ENCODE data around the gene LRRC72.
"Not testable (repeated sequence)": the region's sequence is repeated elsewhere in the genome, so short reads cannot be mapped to it uniquely, and the experiment has no call there.

LRRC72 gene

DNA sequence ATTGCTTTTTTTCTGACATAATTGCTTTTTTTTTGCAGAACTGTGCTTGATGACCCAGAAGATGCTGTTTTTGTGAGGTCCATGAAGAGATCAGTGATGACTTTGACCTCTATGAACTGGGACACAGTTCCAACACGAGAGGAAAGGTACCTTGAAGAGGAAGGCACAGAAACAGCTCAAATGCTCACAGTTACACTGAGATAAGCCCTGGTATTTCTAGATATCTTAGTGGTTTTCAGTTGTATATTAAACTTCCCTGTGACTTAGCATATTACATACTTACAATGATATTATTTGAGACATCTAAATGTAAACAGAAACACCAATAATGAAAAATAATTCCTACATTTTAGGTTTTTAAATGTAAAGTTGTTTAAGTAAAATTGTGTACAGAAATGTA lies 54.7 kb downstream of the LRRC72 start:
- no peak for DNase-seq (ENCODE audit: low spot score)

DNA sequence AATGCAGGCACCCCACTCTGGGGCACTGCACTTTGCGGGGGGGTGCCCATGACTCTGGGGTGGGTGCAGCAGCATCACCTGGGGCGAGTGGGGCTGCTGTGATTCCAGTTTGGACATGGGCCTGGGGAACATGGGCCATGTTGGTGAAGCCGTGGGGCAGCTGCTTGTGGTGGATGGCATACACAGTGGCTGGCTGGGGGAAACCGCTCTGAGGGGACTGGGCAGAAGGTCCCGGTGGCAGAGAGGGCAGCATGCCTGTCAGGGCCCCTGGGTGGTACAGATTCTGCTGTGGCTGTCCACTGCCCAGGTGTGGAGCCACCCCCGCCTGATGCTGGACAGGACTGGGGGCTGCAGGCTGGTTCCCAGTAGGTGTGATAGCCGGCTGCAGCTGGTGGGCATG lies 57.2 kb downstream of the LRRC72 start:
- no peak for DNase-seq (ENCODE audit: low spot score)

DNA sequence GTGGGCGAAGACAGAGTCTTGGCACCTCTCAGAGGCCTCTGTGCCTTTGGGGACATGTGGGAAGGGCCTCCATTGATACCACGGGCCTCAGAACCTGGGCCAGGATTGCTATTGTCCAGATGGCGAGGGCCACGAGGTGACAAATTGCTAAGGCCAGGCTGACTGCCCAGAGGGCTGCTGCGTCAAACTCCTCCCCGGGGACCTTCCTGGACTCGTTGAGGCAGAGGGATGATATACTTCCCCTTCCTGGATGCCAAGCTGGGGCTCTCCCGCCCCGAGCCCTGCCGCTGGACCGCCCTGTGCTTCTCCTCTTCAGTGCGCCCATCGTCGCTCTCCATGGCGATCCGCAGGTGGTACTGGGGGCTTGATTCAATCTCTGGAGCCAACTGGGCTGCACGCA lies 58.9 kb downstream of the LRRC72 start:
- no peak for DNase-seq (ENCODE audit: low spot score)

DNA sequence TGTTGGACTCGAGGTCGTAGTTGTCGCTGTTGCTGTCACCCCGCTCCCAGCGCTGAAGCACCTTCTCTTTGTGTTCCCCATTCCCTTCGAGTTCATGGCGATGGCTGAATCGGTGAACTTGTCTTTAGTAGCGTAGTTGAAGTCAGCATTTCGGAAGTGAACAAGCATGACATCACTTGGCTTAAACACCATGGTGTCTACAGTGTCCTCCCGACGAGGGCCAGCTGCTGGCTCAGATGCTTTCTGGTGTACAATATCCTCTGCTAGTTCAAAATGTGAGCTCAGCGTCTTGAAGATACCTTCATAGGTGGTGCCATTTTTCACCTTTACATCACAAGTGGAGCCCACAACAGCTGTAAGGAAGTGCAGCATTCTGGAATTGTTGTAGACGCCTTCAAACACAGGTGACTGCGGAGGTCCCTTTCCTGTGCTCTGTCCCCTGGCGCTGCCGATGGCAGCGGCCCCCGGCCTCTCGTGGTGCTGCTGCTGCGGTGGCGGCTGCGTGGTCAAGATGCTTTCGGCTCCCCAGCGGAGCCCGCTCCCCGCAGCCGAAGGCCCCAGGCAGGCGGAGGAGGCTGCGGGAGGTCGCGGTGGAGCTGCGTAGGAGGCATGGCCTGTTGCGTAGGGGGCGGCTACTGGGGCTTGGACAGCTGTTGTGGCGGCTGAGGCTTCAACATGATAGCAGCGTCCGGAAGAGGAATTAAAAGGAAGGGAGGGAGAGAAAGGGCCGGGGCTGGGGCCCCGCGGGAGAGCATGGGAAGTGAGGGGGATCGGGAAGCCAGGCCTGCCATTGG lies 59.7 kb downstream of the LRRC72 start:
- no peak for DNase-seq (ENCODE audit: low spot score)

DNA sequence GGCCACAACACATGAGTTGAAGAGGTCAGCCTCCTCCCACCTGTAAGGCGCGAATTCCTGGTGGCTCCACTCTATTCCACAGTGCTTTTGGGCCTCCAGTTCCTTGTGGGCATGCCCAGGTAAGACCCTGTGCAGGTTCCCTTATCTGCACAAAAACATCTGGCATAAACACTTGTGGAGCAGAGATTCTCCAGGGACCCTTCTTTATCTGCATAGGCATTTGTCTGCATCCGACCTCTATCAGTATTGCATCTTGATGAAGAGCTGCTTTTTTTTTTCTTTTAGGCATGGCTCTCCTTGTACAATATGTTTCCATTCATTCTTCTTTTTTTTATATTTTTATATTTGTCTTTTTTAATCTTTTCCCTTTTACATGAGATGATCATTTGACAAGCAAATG lies 60.5 kb downstream of the LRRC72 start:
- DNase-seq (ENCODE audit: low spot score): no peak

DNA sequence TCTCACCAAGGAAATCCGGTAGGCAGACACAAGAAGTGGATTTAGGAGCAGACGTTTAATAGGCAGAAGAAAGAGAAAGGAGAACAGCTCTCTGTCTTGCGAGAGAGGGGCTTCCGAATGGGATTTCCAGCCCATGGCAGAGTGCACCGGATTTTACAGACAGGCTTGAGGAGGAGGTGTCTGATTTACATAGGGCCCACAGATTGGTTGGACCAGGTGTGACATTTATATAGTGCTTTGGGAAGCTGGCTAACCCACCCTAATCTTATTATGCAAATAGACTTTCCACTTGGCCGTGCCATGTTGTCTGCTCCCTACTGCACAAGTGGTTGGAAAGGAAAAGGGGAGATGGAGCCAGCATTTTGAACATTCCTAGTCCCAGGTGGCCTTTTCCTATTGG lies 61.2 kb downstream of the LRRC72 start:
- no peak for DNase-seq (ENCODE audit: low spot score)

DNA sequence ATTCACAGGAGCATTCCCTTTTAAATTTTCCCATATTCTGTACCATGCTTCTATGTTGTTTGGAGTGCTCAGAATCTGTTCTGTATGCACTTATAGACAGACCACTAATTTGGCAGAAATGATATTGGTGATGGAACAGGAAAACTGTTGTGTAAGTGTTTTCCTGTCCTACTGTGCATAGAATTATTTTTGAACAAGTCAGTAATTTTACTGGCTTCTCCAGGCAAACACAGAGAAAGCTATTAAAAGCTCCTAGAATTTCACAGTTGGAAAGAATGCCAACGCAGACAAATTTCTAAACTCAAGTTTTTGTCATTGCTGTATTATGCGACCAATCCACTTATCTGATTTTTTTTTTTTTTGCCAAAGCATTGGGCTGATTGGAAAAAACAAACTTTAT lies 63.3 kb downstream of the LRRC72 start:
- DNase-seq (ENCODE audit: low spot score): no peak

DNA sequence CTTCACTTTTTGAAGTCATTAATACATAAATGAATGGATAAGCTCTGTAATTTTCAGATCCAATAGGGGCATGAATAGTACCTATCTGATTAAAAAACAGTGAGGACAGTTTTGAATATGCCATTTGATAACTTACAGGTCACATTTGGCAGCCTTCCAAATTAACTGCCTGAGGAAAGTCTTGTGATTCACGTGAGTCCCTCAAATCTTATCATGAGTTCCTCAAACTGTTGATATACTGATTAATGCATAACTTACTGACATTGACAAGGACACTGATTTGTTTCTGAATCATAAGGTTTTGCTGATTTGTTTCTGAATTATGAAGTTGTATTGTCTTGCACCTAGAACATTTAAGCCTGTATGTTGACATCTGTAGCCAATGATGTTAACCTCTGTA lies 63.8 kb downstream of the LRRC72 start:
- peak; percentile 12 for DNase-seq (ENCODE audit: low spot score)

DNA sequence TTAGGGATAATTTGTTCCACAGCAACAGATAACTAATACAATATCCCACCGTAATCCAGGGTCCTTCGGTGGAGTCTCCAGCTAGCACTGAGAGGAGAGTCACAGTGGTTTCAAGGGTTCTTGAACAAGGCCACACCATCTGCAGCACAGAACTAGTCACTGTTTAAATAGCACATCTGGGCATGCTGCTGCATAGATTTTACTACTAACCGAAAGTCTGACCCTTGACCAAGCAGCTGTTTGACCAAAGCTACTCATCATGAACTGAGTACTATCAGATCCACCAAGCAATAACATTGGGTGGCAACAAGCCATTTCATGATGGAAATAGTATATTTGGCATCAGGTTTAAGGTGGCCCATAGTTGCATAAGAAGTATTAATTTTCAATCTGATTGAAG lies 65.8 kb downstream of the LRRC72 start:
- DNase-seq (ENCODE audit: low spot score): no peak

DNA sequence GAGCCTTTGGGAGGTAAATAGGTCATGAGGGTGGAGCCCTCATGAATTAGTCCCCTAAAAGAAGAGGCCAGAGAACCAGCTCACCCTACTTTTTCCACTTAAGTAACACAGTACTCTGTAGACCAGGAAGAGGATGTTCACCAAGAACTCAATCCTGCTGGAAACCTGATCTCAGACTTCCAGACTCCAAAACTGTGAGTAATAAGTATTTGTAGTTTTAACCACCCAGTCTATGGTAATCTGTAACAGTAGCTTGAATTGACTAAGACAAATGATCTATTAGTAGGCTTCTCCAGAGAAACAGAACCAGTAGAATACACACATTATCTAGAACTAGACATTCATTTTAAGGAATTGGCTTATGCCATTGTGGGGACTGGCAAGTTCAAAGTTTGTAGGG lies 67.4 kb downstream of the LRRC72 start:
- peak; percentile 74 for DNase-seq (ENCODE audit: low spot score)

DNA sequence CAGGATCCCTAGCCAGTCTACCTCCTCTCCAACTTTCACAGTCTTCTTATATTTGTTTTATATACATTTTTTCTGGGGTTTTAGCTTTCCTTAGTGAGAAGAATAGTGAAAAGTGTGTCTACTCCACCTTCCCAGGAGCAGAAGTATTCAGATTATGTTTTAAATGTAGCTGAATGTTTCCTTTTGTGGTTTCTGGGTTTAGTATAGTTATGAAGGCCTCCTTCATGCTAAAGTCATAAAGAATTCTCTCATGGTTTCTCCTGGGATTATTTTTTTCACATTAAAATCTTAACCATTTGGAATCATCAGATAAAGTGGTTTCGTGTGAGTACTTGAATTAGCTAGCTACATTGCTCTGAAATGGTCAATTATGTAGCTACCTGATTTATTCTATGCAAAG lies 68.1 kb downstream of the LRRC72 start:
- DNase-seq (ENCODE audit: low spot score): no peak

DNA sequence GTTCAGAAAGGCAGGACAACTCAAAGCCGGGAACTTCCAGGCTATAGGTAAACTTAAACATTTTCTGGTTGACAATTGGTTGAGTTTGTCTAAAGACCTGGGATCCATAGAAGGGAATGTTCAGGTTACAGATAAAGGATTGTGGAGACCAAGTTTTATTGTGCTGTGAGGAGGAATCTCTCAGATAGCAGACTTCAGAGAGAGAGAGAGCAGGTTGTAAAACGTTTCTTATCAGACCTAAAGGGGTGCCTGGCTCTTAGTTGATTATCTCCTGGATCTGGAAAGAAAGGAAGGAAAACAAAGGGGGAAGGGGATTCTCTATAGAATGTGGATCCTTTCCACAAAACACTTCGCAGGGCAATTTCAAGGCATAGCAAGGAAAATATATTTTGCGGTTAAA lies 69.0 kb downstream of the LRRC72 start:
- not testable (repeated sequence) for DNase-seq (ENCODE audit: low spot score)

DNA sequence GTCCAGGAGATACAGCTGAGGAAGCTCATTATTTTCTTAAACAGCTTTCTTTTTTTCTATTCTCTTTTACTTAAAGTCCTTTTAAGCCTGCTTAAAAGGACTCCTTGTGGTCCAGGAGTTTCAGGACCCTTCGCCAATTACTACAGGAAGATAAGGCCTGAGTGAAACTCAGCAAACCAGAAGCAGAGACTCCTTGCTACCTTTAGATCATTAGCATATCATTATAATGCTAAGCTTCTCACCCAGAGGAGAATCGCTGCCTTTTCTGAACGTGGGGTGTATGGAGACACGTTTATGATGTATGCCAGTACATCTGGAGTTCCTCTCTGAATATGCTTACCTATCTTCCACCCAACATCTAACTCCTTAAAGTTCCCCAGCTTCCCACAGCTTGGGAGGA lies 71.4 kb downstream of the LRRC72 start:
- DNase-seq (ENCODE audit: low spot score): no peak

DNA sequence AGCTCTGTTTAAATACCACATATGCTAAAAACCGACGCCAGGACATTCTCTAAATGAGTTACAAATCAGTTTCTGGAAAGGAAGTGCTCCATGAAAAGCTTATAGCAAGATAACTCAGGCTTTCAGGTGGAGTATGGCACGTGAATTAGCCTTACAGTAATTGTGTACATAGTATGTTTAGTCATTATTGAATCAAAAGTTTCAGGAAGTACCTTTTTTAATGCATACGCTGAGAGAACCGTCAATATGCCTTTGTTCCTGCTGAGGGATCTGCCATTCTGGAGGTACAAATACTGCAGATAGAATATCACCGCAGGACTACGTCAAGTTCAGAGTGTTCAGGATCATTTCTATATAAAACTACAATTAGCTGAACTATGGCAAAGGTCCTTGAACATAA lies 73.2 kb downstream of the LRRC72 start:
- DNase-seq (ENCODE audit: low spot score): no peak

DNA sequence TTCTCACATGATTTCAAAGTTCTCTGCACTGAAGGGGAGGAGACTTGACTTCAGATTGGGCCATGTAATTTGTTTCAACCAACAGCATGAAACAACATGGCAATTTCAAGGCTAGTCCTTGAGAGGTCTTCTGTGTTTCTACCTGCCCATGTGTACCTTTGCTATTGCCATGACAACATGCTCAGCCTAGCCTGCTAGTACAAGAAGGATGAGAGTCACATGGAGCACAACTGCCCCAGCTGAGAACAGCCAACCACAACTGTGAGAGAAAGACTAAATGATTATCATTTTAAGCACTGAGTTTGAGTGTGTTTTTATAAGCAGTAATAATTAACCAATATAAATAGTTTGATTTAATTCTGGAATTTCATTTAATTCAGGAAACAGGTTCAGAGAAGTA lies 77.0 kb downstream of the LRRC72 start:
- peak; percentile 42 for DNase-seq (ENCODE audit: low spot score)

DNA sequence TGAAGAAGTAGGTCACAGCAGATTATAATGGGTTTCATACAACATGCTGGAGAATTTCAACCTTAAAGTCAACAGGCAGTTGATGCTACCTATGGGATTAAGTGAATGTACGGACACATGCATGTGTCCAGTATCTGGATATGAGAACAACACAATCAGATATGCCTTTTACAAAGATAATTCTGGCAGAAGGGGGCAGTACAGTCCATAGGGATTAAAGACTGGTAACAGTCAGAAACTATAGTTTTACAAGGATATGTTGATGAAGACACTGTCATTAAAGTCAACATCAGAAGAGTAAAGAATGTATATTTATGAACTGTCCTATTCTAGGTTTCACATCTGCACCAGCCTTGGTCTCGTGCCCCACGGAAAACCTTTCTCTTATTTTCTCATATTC lies 77.4 kb downstream of the LRRC72 start:
- no peak for DNase-seq (ENCODE audit: low spot score)

DNA sequence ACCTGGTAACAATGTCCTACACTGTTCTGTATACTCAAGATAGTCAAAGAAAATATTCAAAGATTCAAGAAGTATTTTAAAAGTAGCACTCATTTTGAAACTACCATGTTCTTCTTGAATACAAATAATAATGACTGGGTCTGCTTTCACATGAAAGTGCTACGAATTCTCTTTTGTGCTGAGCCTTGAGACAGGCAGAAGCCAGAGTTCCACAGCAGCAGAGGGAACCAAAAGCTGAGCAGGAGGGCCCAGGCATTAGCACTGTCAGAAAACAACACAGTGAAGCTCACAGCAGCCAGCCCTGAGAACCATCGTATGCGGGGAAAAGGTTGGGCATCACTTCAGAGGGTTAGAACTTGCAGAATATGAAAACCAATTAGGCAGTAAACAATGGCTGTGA lies 80.1 kb downstream of the LRRC72 start:
- DNase-seq (ENCODE audit: low spot score): no peak

DNA sequence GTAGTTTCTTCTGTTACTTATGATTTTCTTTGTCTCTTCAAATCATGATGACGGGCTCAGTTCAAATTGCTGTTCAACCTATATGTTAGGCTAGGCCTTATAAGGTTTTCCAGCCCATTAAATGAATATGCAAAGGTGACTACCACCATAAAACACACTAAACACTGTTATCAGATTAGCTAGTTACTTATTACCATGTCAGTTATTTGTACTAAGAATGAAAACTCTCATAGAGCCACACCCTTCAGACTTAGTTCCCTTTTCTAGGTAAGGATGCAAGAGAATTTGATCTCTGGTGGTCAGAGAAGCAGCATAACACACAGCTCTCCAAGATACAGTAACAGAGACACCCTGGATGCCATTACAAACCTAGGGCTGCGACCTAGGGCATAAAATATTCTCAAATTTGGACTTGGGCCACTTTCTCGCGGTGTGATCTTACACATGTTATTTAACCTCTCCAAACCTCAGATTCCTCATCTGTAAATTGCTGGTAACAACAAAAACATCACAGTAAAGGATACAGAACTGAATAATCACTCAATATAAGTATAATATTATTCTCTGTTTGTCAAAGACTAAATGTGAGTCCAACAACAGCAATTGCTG lies 83.3 kb downstream of the LRRC72 start:
- peak; percentile 23 for DNase-seq (ENCODE audit: low spot score)

DNA sequence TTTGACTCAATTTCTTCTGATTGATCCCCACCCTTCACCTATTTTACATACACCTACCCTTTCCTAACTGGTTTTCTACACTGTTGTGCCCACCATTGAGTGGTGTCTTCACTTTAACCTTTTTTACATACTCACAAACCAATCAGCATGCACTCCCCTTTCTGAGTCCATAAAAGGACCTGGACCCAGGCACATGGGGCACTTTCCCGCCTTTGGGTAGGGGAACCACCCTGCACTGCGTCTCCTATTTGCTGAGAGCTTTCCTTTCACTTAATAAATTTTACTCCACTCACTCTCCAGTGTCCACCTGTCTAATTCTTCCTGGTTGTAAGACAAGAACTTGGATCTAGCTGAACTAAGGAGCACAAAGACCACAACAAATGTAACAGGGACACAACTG lies 85.1 kb downstream of the LRRC72 start:
- DNase-seq (ENCODE audit: low spot score): no peak

DNA sequence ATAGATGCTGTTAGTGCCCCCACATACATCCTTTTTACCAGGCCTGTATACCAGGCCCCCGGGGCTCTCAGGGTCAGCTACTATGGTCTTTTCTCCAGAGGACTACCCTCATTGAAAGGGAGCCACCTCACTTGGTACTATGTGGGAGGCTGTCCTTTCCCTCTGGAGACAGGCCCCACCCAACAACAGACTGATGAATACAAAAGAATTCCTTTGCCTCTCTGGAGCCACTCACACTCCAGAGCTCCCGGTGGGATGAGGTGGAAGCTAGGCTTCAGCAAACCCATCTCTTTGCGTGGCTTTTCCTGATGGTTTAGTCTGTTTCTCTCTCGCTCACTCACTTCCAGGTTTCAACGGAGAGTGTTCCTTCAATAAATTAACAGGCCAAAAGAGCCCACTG lies 88.6 kb downstream of the LRRC72 start:
- no peak for DNase-seq (ENCODE audit: low spot score)

DNA sequence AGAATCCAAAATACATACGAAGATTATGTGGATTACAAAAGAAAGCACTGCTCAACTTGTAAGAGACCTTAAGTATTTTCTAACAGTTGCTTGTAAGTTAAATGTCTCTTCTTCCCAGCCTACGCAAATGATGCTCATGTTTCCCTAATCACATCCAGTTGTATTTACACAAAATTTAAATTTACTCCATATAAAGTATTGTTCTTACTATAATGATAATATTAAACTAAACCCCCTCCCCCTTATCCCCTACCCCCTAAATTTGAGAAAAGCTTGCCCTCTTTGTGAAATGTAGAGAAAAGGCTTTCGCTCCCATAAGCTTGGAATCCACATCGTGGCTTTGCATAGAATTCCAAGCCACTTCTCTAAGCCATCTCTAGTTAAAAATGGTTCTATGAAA lies 89.5 kb downstream of the LRRC72 start:
- no peak for DNase-seq (ENCODE audit: low spot score)

DNA sequence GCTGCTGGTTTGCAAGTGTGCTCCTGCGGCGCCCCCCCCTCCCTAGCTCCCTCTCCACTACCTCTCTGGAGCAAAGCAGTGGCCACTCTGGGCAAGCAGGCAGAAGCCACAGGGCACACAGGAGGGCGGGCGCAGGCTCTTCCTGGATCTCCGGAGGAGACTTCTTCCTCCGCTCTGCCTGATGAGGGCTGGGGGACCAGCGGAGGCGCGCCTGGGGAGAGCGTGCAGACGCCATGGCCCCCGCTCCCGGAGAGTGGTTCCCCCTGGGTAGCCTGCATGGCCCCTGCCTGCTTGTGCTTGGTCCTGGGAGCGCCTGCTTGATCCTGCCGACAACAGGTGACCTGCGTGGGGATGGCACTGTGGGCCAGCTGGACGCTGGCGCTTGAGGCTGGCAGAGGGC lies 89.9 kb downstream of the LRRC72 start:
- no peak for DNase-seq (ENCODE audit: low spot score)

DNA sequence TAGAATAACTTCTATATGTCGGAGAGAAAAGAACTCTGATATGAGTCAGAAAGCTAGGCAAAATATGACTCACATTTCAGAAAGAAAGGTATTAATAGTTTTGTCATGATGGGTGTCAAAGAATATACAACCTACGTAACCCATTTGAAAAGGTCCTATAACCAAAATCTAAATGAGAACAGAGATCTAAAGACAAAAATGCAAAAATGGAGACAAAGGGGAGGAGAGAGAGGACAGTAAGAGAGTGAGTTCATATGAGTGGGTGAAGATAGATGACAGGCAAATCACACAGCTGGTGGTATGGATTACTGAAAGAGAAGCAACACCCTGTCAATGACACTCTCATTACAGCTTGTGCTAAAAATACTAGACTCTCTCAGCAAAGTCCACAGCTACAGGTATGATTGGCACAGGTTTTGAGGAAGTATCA lies 93.4 kb downstream of the LRRC72 start:
- no peak for DNase-seq (ENCODE audit: low spot score)

DNA sequence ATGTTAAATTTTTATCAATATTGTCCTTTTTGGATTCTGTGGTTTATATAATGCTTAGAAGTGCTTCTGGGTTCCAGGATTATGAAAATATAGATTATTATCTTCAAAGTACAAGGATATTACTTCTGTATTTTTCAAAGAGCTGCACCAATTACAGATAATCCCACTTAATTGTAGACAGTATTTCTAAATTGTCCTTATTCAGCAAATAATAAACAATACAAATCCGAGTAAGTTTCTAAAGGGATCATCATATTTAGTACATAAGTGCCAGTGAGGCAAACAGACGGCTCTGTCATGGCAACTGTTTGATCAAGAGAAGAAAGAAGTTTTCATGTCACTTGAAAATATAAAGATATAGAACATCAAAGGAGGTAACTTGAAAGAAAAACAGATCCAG lies 99.8 kb downstream of the LRRC72 start:
- no peak for DNase-seq (ENCODE audit: low spot score)

Measured in kidney tubule cell (primary cell).